Stimulated activated CD4-positive, alpha-beta T cell treated with anti-CD3 and anti-CD28 coated beads, Interleukin-4, amount 100 ng/mL, for 4 hours (primary cell): ENCODE data around the gene WFDC2.

Experiments
- DNase-seq, 2 experiments: peaks; one replicate each; pipeline ENCODE4 v3.0.0-alpha.2; 2020

WFDC2 gene

DNA sequence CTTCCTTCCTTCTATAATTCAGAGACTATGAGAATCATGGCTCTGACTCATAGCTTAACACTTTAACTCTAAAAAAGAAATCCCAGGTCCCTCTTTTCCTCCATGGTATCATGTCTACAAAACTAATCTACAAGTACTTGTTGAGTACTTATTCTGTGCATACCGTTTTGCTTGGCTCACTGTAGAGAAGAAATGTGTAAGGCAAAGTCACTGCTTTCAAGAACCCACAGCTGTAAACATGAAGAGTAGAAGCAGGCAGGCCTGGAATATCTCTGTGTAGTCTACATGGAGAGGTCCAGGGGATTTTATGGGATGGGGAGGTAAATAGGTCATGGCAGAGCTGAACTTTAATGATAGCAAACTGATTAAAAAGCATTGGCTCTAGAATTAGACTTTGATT, 32.0 kb downstream of the WFDC2 start:
- no peak for DNase-seq

DNA sequence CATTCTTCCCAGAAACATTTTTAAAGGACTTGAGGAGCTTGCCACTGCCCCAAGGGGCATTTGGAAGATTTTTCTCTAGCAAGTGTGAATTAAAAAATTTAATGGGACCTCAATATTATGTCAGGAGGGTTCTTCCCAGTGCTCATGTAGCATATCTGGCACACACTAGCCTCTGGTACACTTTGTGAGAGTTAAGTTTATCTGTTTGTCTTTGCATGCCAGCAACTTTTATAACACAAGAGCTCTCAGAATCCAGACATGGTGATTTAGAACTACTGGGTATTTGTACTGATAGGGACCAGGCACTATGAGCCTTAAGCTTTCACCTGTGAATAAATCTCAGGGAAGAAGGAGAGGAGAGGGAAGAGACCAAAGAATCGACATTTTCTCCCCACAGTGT, 33.0 kb downstream of the WFDC2 start:
- no peak for DNase-seq

DNA sequence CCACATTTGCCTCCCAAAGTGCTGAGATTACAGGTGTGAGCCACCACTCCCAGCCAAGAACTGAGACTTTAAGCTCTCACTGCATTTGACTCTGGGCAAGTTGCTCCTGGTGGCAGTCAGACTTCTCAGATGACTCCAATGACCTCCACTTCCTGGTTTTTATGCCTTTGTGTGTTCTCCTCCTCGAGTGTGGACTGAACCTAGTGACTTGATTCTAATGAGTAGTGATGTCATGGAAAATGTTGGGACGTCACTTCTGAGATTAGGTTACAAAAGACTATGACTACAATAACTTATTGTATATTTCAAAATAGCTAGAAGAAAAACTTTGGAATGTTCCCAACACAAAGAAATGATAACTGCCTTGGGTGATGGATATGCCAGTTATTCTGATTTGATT, 33.9 kb downstream of the WFDC2 start:
- no peak for DNase-seq

DNA sequence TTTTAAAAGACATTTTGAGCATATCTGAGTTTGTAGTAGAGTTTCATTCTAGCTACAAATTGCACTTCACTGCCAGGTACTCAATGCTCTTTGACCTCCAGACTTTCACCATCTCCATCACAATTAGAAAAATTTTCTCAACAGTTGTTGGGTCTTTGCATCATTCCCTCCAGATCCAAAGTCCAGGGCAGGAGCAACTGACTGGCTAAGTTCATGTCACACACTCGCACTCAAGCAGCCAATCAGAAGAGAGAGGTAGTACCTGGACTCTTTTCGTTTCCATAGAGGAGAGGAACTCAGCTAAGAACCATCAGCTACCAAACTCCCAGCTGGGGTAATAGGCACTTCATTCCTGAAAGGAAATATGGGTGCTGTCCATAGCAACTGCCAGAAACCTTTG, 36.8 kb downstream of the WFDC2 start:
- DNase-seq: no peak

DNA sequence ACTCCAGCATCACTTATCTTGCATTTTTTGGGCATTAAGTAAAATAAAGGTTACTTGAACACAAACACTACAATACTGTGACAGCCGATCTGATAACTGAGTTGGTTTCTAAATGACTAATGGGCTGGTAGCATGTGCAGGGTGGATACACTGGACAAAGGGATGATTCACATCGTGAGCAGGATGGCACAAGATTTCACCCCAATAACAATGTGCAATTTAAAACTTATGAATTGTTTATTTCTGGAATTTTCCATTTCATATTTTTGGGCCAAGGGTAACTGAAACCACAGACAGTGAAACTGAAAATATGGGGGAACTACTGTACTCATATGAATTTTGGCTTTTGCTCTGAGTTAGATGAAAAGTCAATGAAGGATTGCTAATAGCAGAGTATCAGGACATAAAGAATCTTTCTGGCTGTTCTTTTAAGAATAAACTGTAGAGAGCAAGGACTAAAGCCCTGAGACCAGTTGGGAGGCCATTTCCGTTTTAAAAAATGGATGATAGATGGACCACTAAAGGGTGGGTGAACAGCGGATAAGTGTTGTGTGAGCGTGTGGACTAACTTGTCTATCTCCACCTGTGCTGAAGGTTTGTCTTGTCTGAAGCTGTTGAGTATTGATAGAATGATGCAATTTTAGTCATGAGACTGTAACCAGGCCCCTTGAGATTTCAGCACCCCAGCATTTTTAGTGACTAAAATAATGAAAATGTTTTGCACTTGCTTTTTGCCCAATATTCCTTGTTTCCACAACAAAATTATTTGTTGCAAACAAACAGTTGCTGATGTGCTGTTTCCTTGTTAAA, 37.7 kb downstream of the WFDC2 start:
- no peak for DNase-seq

DNA sequence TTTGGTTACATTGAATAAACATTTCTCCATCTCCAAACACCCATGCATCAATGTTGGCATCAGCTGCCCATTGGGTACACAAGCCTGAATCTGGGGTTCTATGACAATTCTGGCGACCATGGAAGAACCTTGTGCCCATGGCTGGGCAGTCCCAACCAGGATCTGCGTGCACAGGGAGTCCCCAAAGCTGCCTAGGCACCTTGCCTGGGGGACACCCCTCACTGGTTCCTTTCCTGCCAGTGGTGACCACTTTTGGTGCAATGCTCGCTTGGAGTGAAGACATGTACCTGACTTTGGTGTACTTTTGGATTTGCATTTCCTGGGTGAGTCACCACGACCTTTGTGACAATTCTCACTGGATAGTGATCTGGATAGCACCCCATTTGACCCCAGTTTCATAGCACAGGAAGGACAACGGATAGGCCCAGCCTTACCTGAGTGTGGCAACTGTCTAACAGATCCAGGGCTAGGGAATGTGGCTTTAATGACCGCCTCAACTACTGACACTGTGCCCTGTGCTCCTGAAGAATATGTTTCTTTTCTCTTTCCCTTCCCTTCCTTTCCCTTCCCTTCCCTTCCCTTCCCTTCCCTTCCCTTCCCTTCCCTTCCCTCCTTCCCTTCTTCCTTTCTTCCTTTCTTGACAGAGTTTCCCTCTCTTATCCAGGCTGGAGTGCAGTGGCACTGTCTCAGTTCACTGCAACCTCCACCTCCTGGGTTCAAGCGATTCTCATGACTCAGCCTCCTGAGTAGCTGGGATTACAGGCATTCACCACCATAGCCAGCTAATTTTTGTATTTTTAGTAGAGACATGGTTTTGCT, 38.7 kb downstream of the WFDC2 start:
- DNase-seq: no peak

DNA sequence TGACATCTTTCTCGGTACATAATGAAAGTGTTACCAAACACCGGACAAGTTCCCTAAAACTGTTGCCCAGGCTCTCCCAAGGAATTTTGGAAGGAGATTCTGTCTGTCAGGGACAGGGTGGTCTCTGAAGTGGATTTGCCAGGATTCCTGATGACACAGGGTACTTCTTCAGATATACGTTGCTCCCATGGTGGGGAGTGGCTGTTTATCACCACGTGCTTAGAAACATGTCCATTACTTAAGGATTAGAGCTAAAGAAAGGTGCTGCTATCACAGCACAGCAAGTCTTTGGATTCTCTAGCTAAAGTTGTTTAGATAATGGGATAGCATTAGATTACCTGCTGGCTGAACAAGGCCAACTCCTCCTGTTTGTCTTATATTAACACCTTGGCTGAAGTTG, 39.5 kb downstream of the WFDC2 start:
- no peak for DNase-seq

DNA sequence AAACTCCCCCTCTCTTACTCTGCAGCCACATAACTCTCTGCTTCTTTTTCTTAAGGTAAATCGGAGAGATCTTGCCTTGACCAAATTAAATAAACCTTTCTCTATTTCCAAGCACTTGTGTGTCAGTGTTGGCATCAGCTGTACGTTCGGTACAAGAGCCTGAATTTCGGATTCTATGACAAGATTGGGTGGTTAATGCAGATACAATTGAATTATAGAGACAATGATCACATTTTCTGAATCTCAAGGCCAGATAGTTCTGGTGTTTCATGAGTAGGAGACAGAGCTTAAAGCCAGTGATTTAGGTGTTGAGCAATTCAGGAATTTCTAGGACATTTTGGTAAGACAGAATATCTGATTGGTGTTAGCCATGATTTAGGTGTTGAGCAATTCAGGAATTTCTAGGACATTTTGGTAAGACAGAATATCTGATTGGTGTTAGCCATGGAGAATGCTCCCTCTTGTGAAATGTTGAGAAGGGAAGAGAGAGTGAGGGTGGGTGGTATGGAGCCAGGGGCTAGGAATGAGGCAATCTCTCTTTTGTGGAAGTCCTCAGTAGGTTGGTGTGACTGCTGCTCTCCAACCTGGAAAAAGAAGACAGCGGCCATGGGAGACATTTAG, 40.8 kb downstream of the WFDC2 start:
- DNase-seq: no peak

DNA sequence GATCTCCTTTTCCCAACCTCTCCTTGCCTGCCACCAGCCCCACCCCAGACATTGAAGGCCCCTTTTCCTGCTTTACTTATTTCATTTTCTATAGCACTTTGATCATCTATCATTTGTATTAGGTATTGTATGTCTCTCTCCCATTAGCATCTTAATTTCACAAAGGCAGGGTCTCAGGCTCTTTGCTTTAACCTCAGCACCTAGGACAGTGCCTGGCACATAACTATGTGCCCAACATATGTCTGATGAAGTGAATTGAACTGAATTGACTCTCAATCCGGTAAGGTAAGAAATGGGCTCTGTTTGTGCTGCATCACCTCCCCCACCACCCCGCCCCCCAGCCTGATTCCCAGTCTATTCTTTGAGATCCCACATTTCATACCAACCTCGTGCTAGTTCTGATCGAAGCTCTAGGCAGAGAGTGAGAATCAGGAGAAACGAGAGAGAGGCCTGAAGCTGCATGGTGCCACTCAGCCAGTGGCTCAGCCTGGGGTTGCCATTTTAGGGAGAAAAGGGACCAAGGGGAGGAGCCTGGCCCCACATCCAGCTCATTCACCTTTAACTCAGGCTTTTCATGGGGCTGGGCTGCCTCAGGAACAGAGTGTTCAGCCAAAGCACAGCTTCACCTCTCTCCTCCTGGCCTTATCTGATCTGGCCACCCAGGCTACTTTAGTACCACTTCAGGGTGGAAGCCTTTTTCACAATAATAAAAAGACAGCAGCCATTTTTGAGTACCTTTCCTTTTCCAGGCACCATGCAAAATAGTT, 45.8 kb downstream of the WFDC2 start, which contains the start of gene SPINT3:
SPINT3 (minus strand) TSS at position 476 of the 767 bp plus-strand sequence; CDS start at position 462, 14 bp downstream.
- no peak for DNase-seq

DNA sequence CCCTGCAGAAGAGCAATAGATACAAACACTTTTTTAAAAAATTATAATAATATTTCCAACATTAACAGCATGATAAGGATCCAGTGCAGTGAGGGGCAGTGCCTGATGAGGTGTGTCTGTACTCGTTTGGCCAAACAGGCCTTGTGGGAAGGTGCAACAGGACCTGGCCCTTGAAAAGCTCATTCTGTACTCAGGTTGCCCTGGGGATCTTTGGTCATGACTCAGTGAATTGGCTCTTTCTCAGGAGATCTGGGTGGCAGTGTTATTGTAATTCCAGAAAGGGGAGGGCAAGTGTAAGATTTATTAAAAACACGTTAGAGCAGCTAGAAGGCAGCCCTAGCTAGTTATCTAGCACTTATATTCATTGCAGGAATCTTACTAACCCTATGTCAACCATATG, 48.7 kb downstream of the WFDC2 start:
- DNase-seq: no peak

DNA sequence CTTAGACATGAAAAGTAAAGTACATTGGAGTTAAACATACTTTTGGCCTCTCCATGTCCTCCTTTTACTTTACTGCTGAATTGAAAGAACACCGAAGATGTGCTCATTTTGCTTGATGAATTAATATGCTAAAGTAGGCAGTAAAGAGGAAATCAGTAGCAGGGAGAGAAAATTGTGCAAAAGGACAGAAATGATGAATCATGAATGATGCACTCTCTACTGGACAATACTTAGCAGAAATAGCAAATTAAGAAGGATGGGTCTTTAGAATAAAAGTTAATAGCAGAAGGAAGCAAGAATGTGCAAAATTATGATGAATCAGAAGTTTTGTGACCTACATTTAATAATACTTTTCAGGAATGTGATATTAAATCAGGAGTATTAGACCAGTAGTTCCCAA, 54.3 kb downstream of the WFDC2 start:
- no peak for DNase-seq

DNA sequence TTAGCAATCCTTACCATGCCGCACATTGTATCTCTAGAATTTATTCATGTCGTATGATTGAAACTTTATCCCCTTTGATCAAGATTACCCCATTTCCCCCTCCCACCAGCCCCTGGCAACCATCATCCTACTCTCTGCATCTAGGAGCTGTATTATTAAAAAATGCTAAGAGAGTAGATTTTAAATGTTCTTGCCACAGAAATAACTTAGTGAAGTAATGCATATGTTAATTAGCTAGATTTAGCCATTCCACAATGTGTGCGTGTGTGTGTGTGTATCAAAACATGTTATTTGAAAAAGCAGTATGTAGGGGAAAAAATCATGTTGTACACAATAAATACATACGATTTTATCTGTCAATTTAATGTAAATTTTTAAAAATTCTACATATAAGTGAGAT, 57.7 kb downstream of the WFDC2 start:
- DNase-seq: no peak
